ENCODE measurements around the gene C4orf50.

The C4orf50 gene

DNA sequence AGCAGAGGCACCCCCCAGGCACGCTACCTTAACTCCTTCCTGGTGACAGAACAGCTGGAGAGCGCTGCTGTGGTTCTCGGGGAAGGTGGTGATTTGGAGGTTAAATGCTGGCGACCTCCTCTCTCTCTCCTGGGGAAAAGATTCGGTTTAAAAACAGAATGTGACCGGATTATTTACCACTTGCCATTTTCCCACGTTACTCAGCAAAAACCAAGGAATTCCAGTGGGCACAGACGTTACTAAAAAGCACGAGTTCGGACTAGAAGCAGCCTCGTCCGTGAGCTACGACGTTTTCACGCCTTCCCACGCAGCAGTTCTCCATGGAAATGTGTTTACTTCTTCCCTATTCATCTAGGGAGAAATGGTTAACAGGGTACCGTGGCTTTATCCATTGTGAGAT lies 32.3 kb upstream of the C4orf50 start:
- H3K36me3 ChIP-seq (replicated peaks), result no peaks in the 10 kb centered on the region
- in situ Hi-C loops (cut with MboI; ENCODE audit: low sequenced_read_pairs), result no loop called here
- H3K4me1 ChIP-seq, result no peaks in the 10 kb centered on the region
- DNase-seq (ENCODE audit: low spot score in 2 of 2), result no peak
- no peak overlapping the region for H3K4me3 ChIP-seq
- no peaks in the 10 kb centered on the region for H3K9me3 ChIP-seq
- peaks cover 15% of the 10 kb centered on the region for H3K27me3 ChIP-seq (ENCODE audit: low read depth)

DNA sequence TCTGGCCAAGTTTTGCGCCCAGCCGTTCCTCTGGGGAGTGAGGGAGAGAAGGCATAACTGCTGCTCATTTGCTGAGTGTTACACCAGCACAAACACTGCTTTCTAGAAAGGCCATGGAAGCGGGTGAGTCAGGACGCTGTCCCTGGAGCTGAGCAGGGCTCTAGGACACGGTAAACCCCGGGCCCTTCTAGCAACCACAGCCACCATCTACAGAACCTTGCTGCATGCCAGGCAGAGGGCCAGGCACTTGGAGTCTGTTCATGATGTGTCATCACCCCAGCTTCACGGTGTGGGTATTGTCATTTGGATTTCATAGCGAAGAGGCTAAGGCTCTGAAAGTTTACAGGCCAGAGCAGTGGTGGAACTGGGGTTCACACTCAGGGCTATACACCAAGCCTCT lies 31.8 kb upstream of the C4orf50 start:
- Histone ChIP-seq H3K4me3 (no peak overlapping the region), H3K36me3 (replicated peaks) (no peaks in the 10 kb centered on the region), H3K4me1 (no peaks in the 10 kb centered on the region), H3K27me3 (ENCODE audit: low read depth) (peaks cover 15% of the 10 kb centered on the region), H3K9me3 (no peaks in the 10 kb centered on the region)
- in situ Hi-C loops (cut with MboI; ENCODE audit: low sequenced_read_pairs), result no loop called here
- DNase-seq (ENCODE audit: low spot score in 2 of 2), result no peak

DNA sequence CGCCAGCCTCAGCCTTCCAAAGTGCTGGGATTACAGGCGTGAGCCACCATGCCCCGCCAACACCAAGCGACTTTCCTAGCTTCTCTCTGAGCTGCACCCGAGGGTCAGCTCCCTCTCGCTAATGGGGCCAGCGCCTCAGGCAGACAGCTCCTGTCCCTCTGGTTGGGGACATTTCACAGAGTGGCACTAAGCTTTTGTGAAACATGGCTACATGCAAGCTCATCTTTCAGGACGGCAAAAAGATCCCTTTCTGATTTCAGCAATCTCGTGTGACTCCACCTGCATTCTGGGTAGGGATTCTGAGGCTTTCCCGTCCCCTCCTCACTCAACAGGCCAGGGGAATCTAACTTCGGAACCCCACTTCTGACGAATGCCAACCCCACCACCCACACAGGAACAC lies 31.0 kb upstream of the C4orf50 start:
- no peak for DNase-seq (ENCODE audit: low spot score in 2 of 2)
- Histone ChIP-seq H3K27me3 (ENCODE audit: low read depth) (peaks cover 15% of the 10 kb centered on the region), H3K9me3 (no peaks in the 10 kb centered on the region), H3K4me1 (no peaks in the 10 kb centered on the region), H3K4me3 (no peak overlapping the region), H3K36me3 (replicated peaks) (no peaks in the 10 kb centered on the region)
- in situ Hi-C loops (cut with MboI; ENCODE audit: low sequenced_read_pairs), result no loop called here

DNA sequence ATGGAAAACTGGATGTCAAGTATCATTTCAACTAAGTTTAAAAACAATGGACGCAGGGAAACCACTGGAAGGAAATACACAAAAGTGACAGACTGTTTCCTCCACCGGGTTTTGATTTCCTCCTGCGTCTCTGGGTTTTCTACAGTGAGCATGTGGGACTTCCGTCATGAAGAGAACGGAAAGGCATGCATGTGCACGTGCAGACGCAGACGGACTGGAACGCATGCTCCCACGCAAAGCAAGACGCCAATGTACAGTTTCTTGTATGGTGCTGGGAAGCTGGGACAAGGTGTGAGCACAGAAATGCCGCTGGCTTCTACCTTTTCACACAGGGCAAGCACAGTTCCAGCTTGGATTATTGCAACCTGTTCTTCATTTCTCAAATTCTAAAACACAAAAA lies 30.3 kb upstream of the C4orf50 start:
- H3K36me3 ChIP-seq (replicated peaks), result no peaks in the 10 kb centered on the region
- no peaks in the 10 kb centered on the region for H3K9me3 ChIP-seq
- H3K27me3 ChIP-seq (ENCODE audit: low read depth), result peaks cover 15% of the 10 kb centered on the region
- no peaks in the 10 kb centered on the region for H3K4me1 ChIP-seq
- in situ Hi-C loops (cut with MboI; ENCODE audit: low sequenced_read_pairs), result no loop called here
- no peak for DNase-seq (ENCODE audit: low spot score in 2 of 2)
- H3K4me3 ChIP-seq, result no peak overlapping the region

DNA sequence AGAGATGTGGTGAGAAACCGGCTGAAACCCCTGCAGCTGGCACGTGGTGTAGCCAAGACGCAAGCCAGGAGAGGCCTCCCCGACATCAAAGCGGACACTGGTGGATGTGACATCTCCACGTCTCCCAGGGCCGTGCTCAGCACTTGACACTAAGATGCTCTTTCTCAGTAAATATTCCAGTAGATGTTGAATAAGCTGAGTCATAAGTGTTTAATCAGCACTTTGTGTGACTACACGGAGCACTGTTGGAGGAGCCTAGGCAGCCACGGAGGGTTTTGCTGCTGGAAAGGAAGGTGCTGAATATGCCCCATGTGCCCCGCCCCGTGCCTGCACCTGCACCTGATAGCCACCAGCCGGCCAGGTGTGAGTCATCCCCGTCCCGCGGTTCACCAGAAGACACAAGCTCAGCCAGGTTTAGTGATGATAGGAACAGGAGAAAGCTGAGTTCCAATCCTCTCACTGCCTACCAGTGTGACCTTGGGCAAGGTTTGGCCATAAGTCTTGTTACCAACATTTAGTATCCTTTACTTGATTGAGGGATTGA lies 29.0 kb upstream of the C4orf50 start:
- in situ Hi-C loops (cut with MboI; ENCODE audit: low sequenced_read_pairs), result no loop called here
- no peak for DNase-seq (ENCODE audit: low spot score in 2 of 2)
- Histone ChIP-seq H3K4me1 (no peaks in the 10 kb centered on the region), H3K4me3 (no peak overlapping the region), H3K36me3 (replicated peaks) (no peaks in the 10 kb centered on the region), H3K9me3 (no peaks in the 10 kb centered on the region), H3K27me3 (ENCODE audit: low read depth) (peaks cover 13% of the 10 kb centered on the region)

DNA sequence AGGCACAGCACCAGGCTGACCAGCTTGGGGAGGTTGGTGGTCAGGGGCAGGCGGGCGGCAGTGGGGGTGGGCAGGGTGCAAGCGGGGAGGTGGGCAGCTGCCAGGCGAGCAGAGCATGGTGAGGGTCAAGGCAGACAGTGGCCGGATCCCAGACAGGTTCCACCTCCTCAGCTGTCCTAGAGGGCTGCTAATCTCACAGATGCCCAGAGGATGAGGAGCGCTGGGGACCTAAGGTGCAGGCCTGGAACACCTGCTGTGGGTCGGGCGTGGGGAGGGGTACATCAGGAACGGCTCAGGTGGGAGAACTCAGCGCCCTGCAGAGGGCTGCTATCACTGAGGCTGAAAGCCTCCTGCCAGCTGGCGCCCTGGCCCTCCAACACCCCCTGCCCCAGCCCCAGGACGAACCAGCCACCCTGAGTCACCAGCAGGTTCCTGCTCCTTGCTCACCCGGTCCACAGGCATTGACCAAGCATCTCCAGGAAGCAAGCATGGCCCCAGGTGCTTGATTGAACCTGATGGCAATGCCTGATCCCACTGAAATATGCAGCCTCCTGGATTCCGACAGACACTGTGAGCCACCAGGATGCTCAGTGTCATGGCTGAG lies 28.4 kb upstream of the C4orf50 start:
- H3K4me1 ChIP-seq, result no peaks in the 10 kb centered on the region
- H3K4me3 ChIP-seq, result no peak overlapping the region
- in situ Hi-C loops (cut with MboI; ENCODE audit: low sequenced_read_pairs), result no loop called here
- peaks cover 13% of the 10 kb centered on the region for H3K27me3 ChIP-seq (ENCODE audit: low read depth)
- no peaks in the 10 kb centered on the region for H3K9me3 ChIP-seq
- DNase-seq (ENCODE audit: low spot score in 2 of 2), result no peak
- no peaks in the 10 kb centered on the region for H3K36me3 ChIP-seq (replicated peaks)

DNA sequence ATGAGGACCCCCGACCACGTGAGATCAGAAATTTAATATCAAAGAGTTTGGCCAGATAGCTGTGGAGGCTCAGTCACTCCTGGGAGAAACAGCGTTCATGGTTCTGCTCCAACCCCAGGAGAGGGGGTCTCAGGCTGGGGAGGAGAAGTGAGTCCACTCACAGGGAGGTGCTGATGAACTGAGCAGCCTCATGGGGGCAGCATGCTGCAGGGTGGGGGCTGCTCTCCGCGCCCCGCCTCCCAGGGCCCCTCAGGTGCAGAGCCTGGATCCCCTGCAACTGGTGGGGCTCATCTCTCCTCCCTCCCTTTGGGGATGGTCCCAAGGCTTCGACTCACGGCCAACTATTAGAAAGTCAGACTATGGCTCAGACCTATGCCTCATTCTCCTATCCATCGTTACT lies 26.6 kb upstream of the C4orf50 start:
- in situ Hi-C loops (cut with MboI; ENCODE audit: low sequenced_read_pairs), result no loop called here
- H3K9me3 ChIP-seq, result no peaks in the 10 kb centered on the region
- no peak overlapping the region for H3K4me3 ChIP-seq
- DNase-seq (ENCODE audit: low spot score in 2 of 2), result no peak
- no peaks in the 10 kb centered on the region for H3K36me3 ChIP-seq (replicated peaks)
- peaks cover 17% of the 10 kb centered on the region for H3K27me3 ChIP-seq (ENCODE audit: low read depth)
- no peaks in the 10 kb centered on the region for H3K4me1 ChIP-seq

DNA sequence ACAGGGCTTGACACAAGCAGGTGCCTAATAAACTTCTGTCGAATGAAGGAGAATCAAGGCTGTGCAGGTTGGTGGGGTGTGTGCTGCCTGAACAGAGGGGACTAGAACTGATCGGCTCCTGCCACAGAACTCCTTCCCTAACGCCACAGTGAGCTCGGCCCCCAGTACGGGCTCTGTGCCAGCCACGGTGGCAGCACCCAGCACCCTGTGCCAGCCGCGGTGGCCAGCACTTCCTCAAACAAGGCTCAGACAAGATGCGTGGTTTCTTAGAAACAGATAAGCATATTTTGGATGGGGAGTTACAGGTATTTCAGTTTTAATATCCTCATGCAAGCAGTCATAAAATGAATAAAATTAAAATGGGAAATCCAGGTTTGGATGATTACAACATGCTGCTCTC lies 26.0 kb upstream of the C4orf50 start:
- Histone ChIP-seq H3K4me1 (no peaks in the 10 kb centered on the region), H3K9me3 (no peaks in the 10 kb centered on the region), H3K27me3 (ENCODE audit: low read depth) (peaks cover 20% of the 10 kb centered on the region), H3K4me3 (no peak overlapping the region), H3K36me3 (replicated peaks) (no peaks in the 10 kb centered on the region)
- no peak for DNase-seq (ENCODE audit: low spot score in 2 of 2)
- in situ Hi-C loops (cut with MboI; ENCODE audit: low sequenced_read_pairs), result no loop called here

DNA sequence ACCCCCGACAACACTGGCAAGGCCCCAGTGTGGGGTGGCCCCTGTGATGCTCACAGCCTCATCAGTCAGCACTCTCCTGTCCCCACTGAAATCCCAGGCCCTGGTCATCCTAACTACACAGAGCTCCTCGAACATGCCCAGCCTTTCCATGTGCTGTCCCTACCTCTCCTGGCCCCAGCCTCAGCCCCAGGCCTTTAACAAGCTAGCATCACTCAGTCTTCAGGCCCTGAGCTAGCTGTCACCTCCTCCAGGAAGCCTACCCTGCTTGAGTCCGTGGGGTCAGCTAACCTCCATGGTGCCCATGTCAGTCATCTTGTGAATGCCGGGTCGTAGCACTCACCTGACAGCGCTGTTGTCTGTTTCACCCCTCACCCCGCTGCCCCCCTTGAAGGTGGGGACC lies 25.6 kb upstream of the C4orf50 start:
- Histone ChIP-seq H3K9me3 (no peaks in the 10 kb centered on the region), H3K4me1 (no peaks in the 10 kb centered on the region), H3K4me3 (no peak overlapping the region), H3K36me3 (replicated peaks) (no peaks in the 10 kb centered on the region), H3K27me3 (ENCODE audit: low read depth) (peaks cover 20% of the 10 kb centered on the region)
- no peak for DNase-seq (ENCODE audit: low spot score in 2 of 2)
- in situ Hi-C loops (cut with MboI; ENCODE audit: low sequenced_read_pairs), result no loop called here

DNA sequence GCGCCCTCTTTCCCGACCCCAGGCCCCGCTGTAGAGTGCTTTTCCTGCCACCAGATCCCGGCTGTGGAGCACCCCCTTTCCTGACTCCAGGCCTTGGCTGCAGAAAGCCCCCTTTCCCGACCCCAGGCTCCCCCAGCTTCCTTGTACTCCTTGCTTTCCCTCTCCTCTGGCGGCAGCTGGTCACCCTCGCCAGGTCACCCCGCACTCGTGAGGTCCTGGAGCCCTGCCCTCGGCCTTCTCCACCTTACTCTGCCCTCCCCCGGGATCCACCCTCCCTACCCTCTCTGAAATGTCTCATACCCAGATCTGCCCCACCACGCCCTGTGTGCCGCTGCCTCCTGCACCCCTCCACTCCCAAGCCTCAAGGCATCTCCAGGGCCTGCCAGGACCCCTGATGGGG lies 25.0 kb upstream of the C4orf50 start:
- in situ Hi-C loops (cut with MboI; ENCODE audit: low sequenced_read_pairs), result no loop called here
- no peaks in the 10 kb centered on the region for H3K36me3 ChIP-seq (replicated peaks)
- DNase-seq (ENCODE audit: low spot score in 2 of 2), result no peak
- peaks cover 15% of the 10 kb centered on the region for H3K27me3 ChIP-seq (ENCODE audit: low read depth)
- H3K4me1 ChIP-seq, result no peaks in the 10 kb centered on the region
- no peaks in the 10 kb centered on the region for H3K9me3 ChIP-seq
- H3K4me3 ChIP-seq, result no peak overlapping the region

DNA sequence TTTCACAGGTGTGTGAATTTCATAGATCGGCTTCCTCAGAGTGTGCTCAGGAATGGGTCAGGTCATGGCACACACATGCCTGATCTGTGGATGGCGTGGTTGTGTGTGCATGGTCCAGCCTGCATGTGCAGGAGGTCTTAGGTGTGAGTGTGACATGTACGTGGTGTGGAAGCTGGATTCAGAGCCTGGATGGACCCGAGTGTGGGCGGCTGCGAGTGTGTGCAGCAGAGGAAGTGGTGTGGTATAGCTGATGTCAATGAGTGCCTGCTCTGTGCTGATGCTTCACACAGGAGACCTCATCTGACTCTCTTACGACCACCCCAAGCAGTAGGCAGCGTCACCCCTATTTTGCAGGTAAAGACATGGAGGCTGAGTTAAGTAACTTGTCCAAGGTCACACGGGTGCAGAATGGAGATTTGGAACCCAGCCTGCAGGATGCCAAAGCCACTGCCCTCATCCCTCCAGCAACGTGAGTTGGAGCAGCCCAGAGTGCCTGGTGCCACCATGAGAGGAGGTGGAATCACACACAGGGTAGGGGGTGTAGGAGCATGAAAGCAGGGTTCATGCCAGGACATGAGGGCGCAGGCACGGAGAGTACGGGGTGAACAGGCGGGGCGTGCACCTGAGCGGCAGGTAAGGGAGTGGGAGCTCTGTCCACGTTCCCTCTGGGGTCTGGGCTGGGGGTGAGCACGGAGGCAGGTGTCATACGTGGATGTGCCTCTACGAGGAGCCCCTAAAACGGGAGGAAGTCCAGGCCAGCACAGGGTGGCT lies 24.2 kb upstream of the C4orf50 start:
- in situ Hi-C loops (cut with MboI; ENCODE audit: low sequenced_read_pairs), result no loop called here
- no peaks in the 10 kb centered on the region for H3K36me3 ChIP-seq (replicated peaks)
- H3K9me3 ChIP-seq, result no peaks in the 10 kb centered on the region
- H3K4me1 ChIP-seq, result no peaks in the 10 kb centered on the region
- peaks cover 14% of the 10 kb centered on the region; the same call in 1 of the 2 replicates for H3K27me3 ChIP-seq (ENCODE audit: low read depth)
- H3K4me3 ChIP-seq, result no peak overlapping the region
- DNase-seq (ENCODE audit: low spot score in 2 of 2), result no peak

DNA sequence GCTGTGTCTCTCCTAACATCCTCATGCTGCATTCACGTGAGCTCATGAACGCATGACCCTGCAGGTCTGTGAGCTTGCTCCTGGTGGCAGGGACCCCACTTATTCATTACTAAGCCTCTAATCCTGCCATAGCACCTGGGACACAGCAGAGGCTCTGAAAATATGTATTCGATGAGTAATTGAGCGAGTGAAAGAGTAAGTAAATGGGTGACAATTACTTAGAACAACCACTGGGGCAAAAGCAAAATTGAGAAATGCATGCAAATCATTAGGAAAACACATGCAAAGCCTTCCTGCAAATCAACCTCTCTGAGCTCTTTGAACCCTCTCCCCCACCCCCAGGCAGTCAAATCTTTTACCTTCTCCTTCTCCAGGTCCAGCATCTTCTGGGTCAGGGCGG lies 23.6 kb upstream of the C4orf50 start:
- no peaks in the 10 kb centered on the region for H3K9me3 ChIP-seq
- H3K36me3 ChIP-seq (replicated peaks), result no peaks in the 10 kb centered on the region
- H3K4me1 ChIP-seq, result no peaks in the 10 kb centered on the region
- H3K4me3 ChIP-seq, result no peak overlapping the region
- in situ Hi-C loops (cut with MboI; ENCODE audit: low sequenced_read_pairs), result no loop called here
- no peak for DNase-seq (ENCODE audit: low spot score in 2 of 2)
- H3K27me3 ChIP-seq (ENCODE audit: low read depth), result peaks cover 14% of the 10 kb centered on the region; the same call in 1 of the 2 replicates

DNA sequence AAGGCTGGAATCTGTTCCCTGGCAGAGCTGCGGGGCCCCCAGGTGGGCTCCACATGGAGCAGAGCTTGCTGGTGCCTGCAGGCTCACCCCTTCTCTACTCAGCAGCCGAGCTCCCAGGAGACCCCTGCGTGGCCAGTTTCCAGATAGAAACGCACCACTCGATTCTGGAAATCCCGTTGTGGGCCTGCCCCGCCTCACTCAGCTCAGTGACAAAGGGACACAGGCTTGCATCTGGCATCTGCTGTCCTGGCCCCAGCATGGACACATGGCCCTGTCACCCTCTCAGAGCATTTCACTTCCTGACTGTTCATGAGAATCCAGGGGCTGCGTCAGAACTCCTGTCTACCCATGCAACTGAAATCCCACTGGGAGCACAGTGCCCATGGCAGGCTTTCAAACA lies 20.5 kb upstream of the C4orf50 start:
- H3K9me3 ChIP-seq, result no peaks in the 10 kb centered on the region
- in situ Hi-C loops (cut with MboI; ENCODE audit: low sequenced_read_pairs), result no loop called here
- no peak for DNase-seq (ENCODE audit: low spot score in 2 of 2)
- H3K4me1 ChIP-seq, result no peaks in the 10 kb centered on the region
- no peaks in the 10 kb centered on the region for H3K36me3 ChIP-seq (replicated peaks)
- no peak overlapping the region for H3K4me3 ChIP-seq
- peaks cover 14% of the 10 kb centered on the region; the same call in 1 of the 2 replicates for H3K27me3 ChIP-seq (ENCODE audit: low read depth)

DNA sequence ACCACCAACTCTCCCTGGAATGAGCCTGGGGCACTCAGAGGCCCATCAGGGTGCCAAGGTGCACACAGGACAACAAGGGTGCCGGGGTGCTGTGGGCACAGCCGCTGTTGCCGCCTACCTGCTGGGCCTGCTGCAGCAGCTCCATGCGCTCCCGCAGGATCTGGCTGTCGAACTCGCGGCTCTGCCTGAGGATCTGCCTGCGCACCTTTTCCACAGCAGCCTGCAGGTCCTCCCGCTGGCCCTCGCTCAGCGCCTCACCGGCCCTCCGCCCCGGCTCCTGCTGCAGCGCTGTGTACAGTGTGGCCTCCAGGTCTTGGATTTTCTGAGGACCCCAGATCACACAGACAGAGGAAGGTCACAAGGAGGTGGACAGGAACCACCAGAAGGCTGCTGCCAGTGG lies 17.6 kb upstream of the C4orf50 start:
- no peak for DNase-seq (ENCODE audit: low spot score in 2 of 2)
- in situ Hi-C loops (cut with MboI; ENCODE audit: low sequenced_read_pairs), result no loop called here
- H3K9me3 ChIP-seq, result no peaks in the 10 kb centered on the region

More for the DNA sequence above, 17.6 kb upstream of the C4orf50 start:
- Histone ChIP-seq H3K27me3 (ENCODE audit: low read depth) (peaks cover 17% of the 10 kb centered on the region), H3K4me1 (no peaks in the 10 kb centered on the region), H3K36me3 (replicated peaks) (no peaks in the 10 kb centered on the region), H3K4me3 (no peak overlapping the region)
